ENCODE measurements around the gene ERP27.

- TF ChIP-seq EP300 (IDR thresholded peaks at IDR 0.05) (no peak), CTCF (IDR thresholded peaks at IDR 0.05) (no peak), POLR2A (IDR thresholded peaks at IDR 0.05) (no peak), POLR2AphosphoS5 (IDR thresholded peaks at IDR 0.05) (no peak)
These were observed 26.1 kb upstream of the ERP27 start for GRCh38 chr12:14964406-14964805.
